Measurements from ENCODE around the gene ITGBL1.

ITGBL1 gene

GRCh38 chr13:101527130-101527529 lies 74.7 kb downstream of the ITGBL1 start:
- no peak overlapping the region for H3K4me3 ChIP-seq (ENCODE audit: low read depth, low read length)
- H3K27ac ChIP-seq (ENCODE audit: extremely low read depth, low read depth, low read length) = no peak overlapping the region
- ChIA-PET POLR2A (no interaction called here), CTCF (interaction anchor here (0.5 kb wide), 1 partner anchor 1647 kb away, joined by 3 read pairs; no protein-coding TSS in a partner anchor)
- no peak for TF ChIP-seq ZNF654 (tag by site-specific recombination; IDR thresholded peaks at IDR 0.05; ENCODE audit: low read depth)
- no peak for TF ChIP-seq ZNF266 (tag by site-specific recombination; IDR thresholded peaks at IDR 0.05; ENCODE audit: low read depth)
- TF ChIP-seq ZFP3 (tag by site-specific recombination; IDR thresholded peaks at IDR 0.05; ENCODE audit: low read depth) = no peak
- no peak for TF ChIP-seq PRDM6 (tag by site-specific recombination; IDR thresholded peaks at IDR 0.05)
- no peak for TF ChIP-seq ZNF830 (tag by site-specific recombination; IDR thresholded peaks at IDR 0.05; ENCODE audit: low read depth)
- TF ChIP-seq ZNF214 (tag by site-specific recombination; IDR thresholded peaks at IDR 0.05; ENCODE audit: borderline replicate concordance) = no peak
- TF ChIP-seq HOXA7 (CRISPR knock-in tag; IDR thresholded peaks at IDR 0.05; ENCODE audit: borderline replicate concordance) = no peak
- no peak for TF ChIP-seq ZNF558 (tag by site-specific recombination; IDR thresholded peaks at IDR 0.05)
- no peak for TF ChIP-seq ZFP37 (tag by site-specific recombination; IDR thresholded peaks at IDR 0.05)
- TF ChIP-seq ZNF549 (tag by site-specific recombination; IDR thresholded peaks at IDR 0.05) = no peak
- TF ChIP-seq ZNF433 (tag by site-specific recombination; IDR thresholded peaks at IDR 0.05; ENCODE audit: low read depth) = no peak
- no peak for TF ChIP-seq REPIN1 (tag by site-specific recombination; IDR thresholded peaks at IDR 0.05; ENCODE audit: low read depth)
- TF ChIP-seq ZNF664 (tag by site-specific recombination; IDR thresholded peaks at IDR 0.05) = no peak
- no peak for TF ChIP-seq ZBTB1 (tag by site-specific recombination; IDR thresholded peaks at IDR 0.05)
- no peak for TF ChIP-seq ZNF792 (tag by site-specific recombination; IDR thresholded peaks at IDR 0.05)
- TF ChIP-seq ZNF138 (tag by site-specific recombination; IDR thresholded peaks at IDR 0.05; ENCODE audit: borderline replicate concordance) = no peak
- no peak for TF ChIP-seq ZBTB11 (tag by site-specific recombination; conservative IDR thresholded peaks at IDR 0.05; ENCODE audit: low read depth)
- TF ChIP-seq YY1 (tag by site-specific recombination; IDR thresholded peaks at IDR 0.05) = no peak
- no peaks in the 10 kb centered on the region for H3K9me3 ChIP-seq (ENCODE audit: control insufficient read depth, insufficient read depth, low read depth, low read length)
- H3K36me3 ChIP-seq (ENCODE audit: control insufficient read depth in 2 of 2, insufficient read depth in 1 of 2, low read length in 2 of 2) = no peaks in the 10 kb centered on the region
- no peaks in the 10 kb centered on the region; the same call in 1 of the 2 replicates for H3K4me1 ChIP-seq (ENCODE audit: control insufficient read depth, insufficient read depth, low read length)

- H3K4me1 ChIP-seq (ENCODE audit: control insufficient read depth, insufficient read depth, low read length) = no peaks in the 10 kb centered on the region
- H3K27ac ChIP-seq (ENCODE audit: extremely low read depth, low read depth, low read length) = no peak overlapping the region
- CTCF ChIA-PET = no interaction called here
- POLR2A ChIA-PET = no interaction called here
- no peaks in the 10 kb centered on the region for H3K9me3 ChIP-seq (ENCODE audit: control insufficient read depth, insufficient read depth, low read depth, low read length)
- H3K36me3 ChIP-seq (ENCODE audit: control insufficient read depth in 2 of 2, insufficient read depth in 1 of 2, low read length in 2 of 2) = no peaks in the 10 kb centered on the region
- H3K4me3 ChIP-seq (ENCODE audit: low read depth, low read length) = no peak overlapping the region
- TF ChIP-seq ZIC2 (tag by site-specific recombination; IDR thresholded peaks at IDR 0.05) (no peak), ZNF747 (tag by site-specific recombination; IDR thresholded peaks at IDR 0.05) (no peak), ZNF549 (tag by site-specific recombination; IDR thresholded peaks at IDR 0.05) (no peak), ZNF548 (tag by site-specific recombination; IDR thresholded peaks at IDR 0.05) (no peak), TRIM28 (IDR thresholded peaks at IDR 0.05; ENCODE audit: borderline replicate concordance, low read length) (no peak), OVOL3 (tag by site-specific recombination; IDR thresholded peaks at IDR 0.05) (no peak), ZNF792 (tag by site-specific recombination; IDR thresholded peaks at IDR 0.05) (no peak), ZBTB7A (tag by site-specific recombination; IDR thresholded peaks at IDR 0.05; ENCODE audit: low read depth) (no peak), ZNF654 (tag by site-specific recombination; IDR thresholded peaks at IDR 0.05; ENCODE audit: low read depth) (no peak), ZNF169 (tag by site-specific recombination; IDR thresholded peaks at IDR 0.05) (no peak), ZFP3 (tag by site-specific recombination; IDR thresholded peaks at IDR 0.05; ENCODE audit: low read depth) (no peak), ZNF596 (tag by site-specific recombination; IDR thresholded peaks at IDR 0.05) (no peak), ZNF292 (tag by site-specific recombination; IDR thresholded peaks at IDR 0.05; ENCODE audit: borderline replicate concordance, low read depth) (no peak), ZNF366 (tag by site-specific recombination; conservative IDR thresholded peaks at IDR 0.05) (no peak), BCL11A (tag by site-specific recombination; IDR thresholded peaks at IDR 0.05; ENCODE audit: low read depth) (no peak), ZNF394 (tag by site-specific recombination; IDR thresholded peaks at IDR 0.05; ENCODE audit: borderline replicate concordance) (no peak), PRDM6 (tag by site-specific recombination; IDR thresholded peaks at IDR 0.05) (no peak), HOXC10 (CRISPR knock-in tag; IDR thresholded peaks at IDR 0.05) (no peak)
These were observed 76.9 kb downstream of the ITGBL1 start for GRCh38 chr13:101529422-101529821.

Measured in HEK293 (cell line).